IPS-20b (cell line): Measurements from ENCODE around the gene PYROXD2.

ENCODE experiments used
- H3K27ac ChIP-seq: one replicate; pipeline ENCODE4 v1.5.1; 2013; ENCODE audit warnings: low read length
- H3K27me3 ChIP-seq: 2 replicates; pipeline ENCODE4 v1.6.1; 2013; ENCODE audit warnings: mild to moderate bottlenecking, low read length, inconsistent platforms; ENCODE audit not compliant: insufficient read depth
- H3K36me3 ChIP-seq: 2 replicates; pipeline ENCODE4 v1.6.1; 2013; ENCODE audit warnings: low read depth, mild to moderate bottlenecking, inconsistent platforms, low read length, moderate library complexity; ENCODE audit not compliant: insufficient read depth
- H3K4me1 ChIP-seq: 2 replicates; pipeline ENCODE4 v1.6.1; 2013; ENCODE audit warnings: mild to moderate bottlenecking, control low read depth, inconsistent platforms, low read length, moderate library complexity; ENCODE audit not compliant: insufficient read depth
- H3K4me3 ChIP-seq: 2 replicates; pipeline ENCODE4 v1.5.1; 2013; ENCODE audit warnings: mild to moderate bottlenecking, low read length, inconsistent platforms
- H3K9ac ChIP-seq: 2 replicates; pipeline ENCODE4 v1.6.1; 2013; ENCODE audit warnings: low read depth, mild to moderate bottlenecking, inconsistent platforms, low read length, moderate library complexity
- H3K9me3 ChIP-seq: 2 replicates; pipeline ENCODE4 v1.6.1; 2013; ENCODE audit warnings: mild to moderate bottlenecking, low read depth, low read length, inconsistent platforms; ENCODE audit not compliant: insufficient read depth

The PYROXD2 gene

DNA sequence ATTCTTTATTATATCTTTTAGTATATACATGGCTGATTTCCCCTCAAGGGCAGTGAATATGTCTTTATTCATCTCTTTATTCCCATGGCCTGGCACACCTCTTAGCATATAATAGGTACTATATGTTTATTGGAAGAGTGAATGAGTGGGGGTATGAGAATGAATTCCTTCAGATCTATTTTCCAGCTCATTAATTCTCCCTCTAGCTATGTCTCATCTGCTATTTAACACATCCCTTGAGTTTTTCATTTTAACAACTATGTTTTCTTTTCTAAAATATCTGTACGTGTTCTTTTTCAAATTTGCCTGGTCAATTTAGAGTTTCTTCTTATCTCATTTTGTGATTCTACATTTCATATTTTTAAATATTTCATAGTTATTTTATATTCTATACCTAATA lies 17.3 kb upstream of the PYROXD2 start:
- Histone ChIP-seq H3K27me3 (no peaks in the 10 kb centered on the region), H3K4me3 (no peak overlapping the region), H3K9ac (no peak overlapping the region), H3K9me3 (peaks cover 10% of the 10 kb centered on the region; the same call in 1 of the 2 replicates), H3K36me3 (peaks cover 74% of the 10 kb centered on the region), H3K27ac (no peak overlapping the region), H3K4me1 (no peaks in the 10 kb centered on the region)

DNA sequence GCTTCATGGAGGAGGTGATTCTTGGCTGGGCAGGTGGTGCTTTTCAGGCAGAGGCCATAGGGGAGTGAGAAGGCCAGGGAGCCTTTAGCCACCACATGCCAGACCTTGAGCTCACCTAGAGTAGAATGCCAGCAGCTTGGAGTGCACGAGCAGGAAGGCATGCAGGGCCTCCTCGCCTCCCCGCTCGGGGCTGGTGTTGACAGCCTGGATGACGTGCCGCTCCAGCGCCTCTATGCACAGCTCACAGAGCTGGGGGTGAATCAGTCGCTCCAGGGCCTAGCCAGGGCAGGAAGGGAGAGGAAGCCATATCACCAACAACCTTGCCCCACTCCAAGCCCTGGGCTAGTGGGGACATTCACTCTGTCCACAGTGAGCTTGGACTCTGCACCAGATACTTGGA lies 16.0 kb upstream of the PYROXD2 start:
- peaks cover 73% of the 10 kb centered on the region for H3K36me3 ChIP-seq

DNA sequence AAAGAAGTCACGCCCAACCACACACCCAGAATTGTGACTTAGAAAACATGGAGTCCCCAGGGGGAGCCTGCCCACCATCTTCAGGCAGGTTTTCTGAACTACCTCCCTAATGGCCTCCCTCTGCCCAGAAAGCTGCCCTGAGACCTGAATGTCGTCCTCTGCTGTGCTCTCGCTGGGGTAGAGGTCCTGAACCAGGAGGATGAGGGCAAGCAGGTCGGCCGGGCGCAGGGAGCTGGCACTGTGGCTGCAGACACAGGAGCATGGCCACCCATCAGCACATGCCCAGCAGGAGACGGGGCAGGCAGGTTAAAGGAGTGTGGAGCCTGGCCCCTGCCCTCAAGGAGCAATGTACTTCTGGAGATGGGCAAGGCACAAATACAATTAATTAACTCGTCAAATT lies 15.4 kb upstream of the PYROXD2 start:
- Histone ChIP-seq H3K36me3 (peaks cover 67% of the 10 kb centered on the region), H3K4me3 (no peak overlapping the region), H3K27me3 (no peaks in the 10 kb centered on the region), H3K9ac (no peak overlapping the region), H3K4me1 (no peaks in the 10 kb centered on the region), H3K9me3 (peaks cover 10% of the 10 kb centered on the region; the same call in 1 of the 2 replicates), H3K27ac (no peak overlapping the region)

More for the DNA sequence above, 16.0 kb upstream of the PYROXD2 start:
- Histone ChIP-seq H3K4me1 (no peaks in the 10 kb centered on the region), H3K9ac (no peak overlapping the region), H3K27ac (no peak overlapping the region), H3K9me3 (peaks cover 10% of the 10 kb centered on the region; the same call in 1 of the 2 replicates), H3K4me3 (no peak overlapping the region), H3K27me3 (no peaks in the 10 kb centered on the region)

GRCh38 chr10:98429320-98430072 lies 14.5 kb upstream of the PYROXD2 start:
- Histone ChIP-seq H3K4me1 (no peaks in the 10 kb centered on the region), H3K4me3 (no peak overlapping the region), H3K27ac (no peak overlapping the region), H3K9ac (no peak overlapping the region), H3K9me3 (peaks cover 10% of the 10 kb centered on the region; the same call in 1 of the 2 replicates), H3K27me3 (no peaks in the 10 kb centered on the region), H3K36me3 (peaks cover 57% of the 10 kb centered on the region)

DNA sequence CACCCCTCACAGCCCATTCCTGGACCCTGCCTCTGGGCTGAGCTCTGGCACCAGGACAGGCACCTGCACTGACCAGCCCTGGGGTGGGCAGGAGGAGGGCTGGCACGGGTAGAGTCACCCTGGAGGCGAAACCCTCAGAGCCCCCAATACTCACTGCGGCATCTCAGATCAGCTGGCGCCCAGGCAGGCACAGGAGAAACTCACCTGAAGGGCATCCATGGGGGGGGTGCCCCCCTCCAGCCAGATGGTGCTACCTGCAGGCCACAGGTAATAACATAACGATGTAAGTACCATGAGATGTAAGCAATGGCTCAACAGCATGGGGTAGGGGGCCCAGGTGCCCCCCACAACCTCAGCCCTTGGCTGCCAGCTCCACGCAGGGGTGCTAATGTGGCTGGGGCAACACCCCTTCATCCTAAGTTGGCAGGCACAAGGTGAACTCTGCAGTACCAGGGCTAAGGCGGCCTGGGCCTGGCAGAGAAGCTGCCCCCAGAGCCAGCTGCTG lies 12.1 kb upstream of the PYROXD2 start:
- Histone ChIP-seq H3K9me3 (peaks cover 3% of the 10 kb centered on the region; the same call in 1 of the 2 replicates), H3K4me3 (no peak overlapping the region), H3K9ac (no peak overlapping the region), H3K27ac (no peak overlapping the region), H3K4me1 (no peaks in the 10 kb centered on the region), H3K27me3 (no peaks in the 10 kb centered on the region), H3K36me3 (peaks cover 35% of the 10 kb centered on the region)

- Histone ChIP-seq H3K4me3 (no peak overlapping the region), H3K36me3 (peaks cover 21% of the 10 kb centered on the region), H3K4me1 (no peaks in the 10 kb centered on the region), H3K9me3 (no peaks in the 10 kb centered on the region), H3K27ac (no peak overlapping the region), H3K27me3 (no peaks in the 10 kb centered on the region), H3K9ac (no peak overlapping the region)
These were observed 10.8 kb upstream of the PYROXD2 start for GRCh38 chr10:98425511-98426352.

DNA sequence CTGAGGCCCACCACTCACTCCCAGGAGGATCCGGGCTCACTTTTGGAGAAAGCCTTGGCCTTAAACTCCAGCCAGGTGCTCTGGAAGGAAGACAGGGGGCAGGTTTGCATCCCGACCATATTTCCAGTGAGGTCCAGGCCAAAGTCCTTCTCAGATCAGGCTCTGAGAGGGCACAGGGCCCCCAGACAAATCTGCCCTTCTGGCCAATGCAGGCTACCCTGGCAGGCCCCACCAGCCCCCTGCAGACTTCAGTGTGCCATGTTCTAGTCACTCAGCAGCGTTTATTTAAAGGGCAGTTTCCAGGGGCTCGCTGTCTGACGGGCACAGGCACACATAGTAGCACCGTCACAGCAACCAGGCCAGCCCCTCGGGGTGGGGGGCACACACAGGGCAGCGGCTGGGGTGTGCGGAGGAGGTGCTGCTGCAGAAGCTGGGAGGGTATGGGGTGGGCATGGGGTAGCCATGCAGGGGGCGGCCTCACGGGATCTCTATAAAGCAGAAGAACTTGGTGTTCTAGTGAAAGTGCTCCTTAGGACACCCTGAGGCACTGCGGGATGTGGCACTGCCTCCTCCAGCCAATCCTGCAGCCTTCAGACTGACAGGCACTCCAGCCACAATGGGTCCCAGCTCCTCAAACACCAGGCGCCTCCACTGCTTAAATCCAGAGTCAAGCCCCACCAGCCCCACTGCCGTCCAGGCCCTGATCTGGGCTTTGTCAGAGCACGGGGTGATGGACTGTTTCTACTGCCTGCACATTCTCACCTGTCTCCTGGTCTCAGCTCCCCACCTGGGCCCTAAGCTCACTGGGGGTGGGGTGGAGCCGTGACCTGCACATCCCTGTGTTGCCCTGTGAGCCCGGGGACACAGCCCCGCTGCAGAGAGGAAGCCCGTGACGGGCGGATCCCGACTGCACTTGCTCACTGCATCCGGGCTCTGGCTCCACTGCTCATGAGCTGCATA lies 9.6 kb upstream of the PYROXD2 start:
- Histone ChIP-seq H3K27ac (no peak overlapping the region), H3K4me3 (no peak overlapping the region), H3K9me3 (no peaks in the 10 kb centered on the region), H3K4me1 (no peaks in the 10 kb centered on the region), H3K9ac (no peak overlapping the region), H3K27me3 (no peaks in the 10 kb centered on the region), H3K36me3 (peaks cover 11% of the 10 kb centered on the region; the same call in 1 of the 2 replicates)

- Histone ChIP-seq H3K4me3 (no peak overlapping the region), H3K36me3 (0 out of 2 replicates have a peak, but pooled peaks cover 6% of the 10 kb centered on the region), H3K27me3 (no peaks in the 10 kb centered on the region), H3K4me1 (no peaks in the 10 kb centered on the region), H3K27ac (no peak overlapping the region), H3K9me3 (no peaks in the 10 kb centered on the region), H3K9ac (no peak overlapping the region)
These were observed 8.7 kb upstream of the PYROXD2 start for GRCh38 chr10:98423691-98424120.

GRCh38 chr10:98422182-98422581 lies 7.2 kb upstream of the PYROXD2 start:
- no peak overlapping the region for H3K27ac ChIP-seq
- no peaks in the 10 kb centered on the region; the same call in 1 of the 2 replicates for H3K36me3 ChIP-seq
- no peaks in the 10 kb centered on the region for H3K9me3 ChIP-seq
- H3K4me1 ChIP-seq, result no peaks in the 10 kb centered on the region
- no peaks in the 10 kb centered on the region for H3K27me3 ChIP-seq
- no peak overlapping the region for H3K4me3 ChIP-seq
- H3K9ac ChIP-seq, result no peak overlapping the region

DNA sequence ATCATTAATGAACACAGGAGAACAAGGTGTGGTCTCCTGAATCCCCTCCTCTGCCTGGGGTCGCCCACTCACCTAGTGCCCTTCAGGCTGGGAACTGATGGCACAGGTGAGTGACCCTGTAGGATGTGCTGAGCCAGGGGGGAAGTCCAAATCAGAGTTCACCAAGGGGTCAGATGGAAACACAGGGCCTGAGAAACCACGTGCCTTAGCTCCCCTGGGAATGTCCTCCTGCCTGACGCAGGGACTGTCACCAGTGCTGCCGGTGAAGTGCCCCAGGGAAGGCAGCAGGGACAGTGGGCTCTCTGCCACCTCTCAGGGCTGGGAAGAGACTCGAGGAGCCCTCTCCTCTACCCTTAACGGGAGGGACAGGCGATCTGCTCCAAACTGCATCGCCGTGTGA lies 5.8 kb upstream of the PYROXD2 start:
- Histone ChIP-seq H3K27me3 (no peaks in the 10 kb centered on the region), H3K36me3 (no peaks in the 10 kb centered on the region; the same call in 1 of the 2 replicates), H3K27ac (no peak overlapping the region), H3K4me3 (no peak overlapping the region), H3K9me3 (no peaks in the 10 kb centered on the region), H3K4me1 (0 out of 2 replicates have a peak, but pooled peaks cover under 1% of the 10 kb centered on the region), H3K9ac (no peak overlapping the region)
